Measurements from ENCODE around the gene ZNF780B.
"Not testable (repeated sequence)": the region's sequence is repeated elsewhere in the genome, so short reads cannot be mapped to it uniquely, and the experiment has no call there.

DNA sequence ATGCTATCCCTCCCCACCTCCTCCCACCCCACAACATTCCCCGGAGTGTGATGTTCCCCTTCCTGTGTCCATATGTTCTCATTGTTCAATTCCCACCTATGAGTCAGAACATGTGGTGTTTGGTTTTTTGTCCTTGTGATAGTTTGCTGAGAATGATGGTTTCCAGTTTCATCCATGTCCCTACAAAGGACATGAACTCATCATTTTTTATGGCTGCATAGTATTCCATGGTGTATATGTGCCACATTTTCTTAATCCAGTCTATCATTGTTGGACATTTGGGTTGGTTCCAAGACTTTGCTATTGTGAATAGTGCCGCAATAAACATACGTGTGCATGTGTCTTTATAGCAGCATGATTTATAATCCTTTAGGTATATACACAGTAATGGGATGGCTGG is 18.0 kb downstream of the ZNF780B start:
- not testable (repeated sequence) for TF ChIP-seq EZH2phosphoT487, EZH2 (IDR thresholded peaks at IDR 0.05)
- TF ChIP-seq, protein P1, sequence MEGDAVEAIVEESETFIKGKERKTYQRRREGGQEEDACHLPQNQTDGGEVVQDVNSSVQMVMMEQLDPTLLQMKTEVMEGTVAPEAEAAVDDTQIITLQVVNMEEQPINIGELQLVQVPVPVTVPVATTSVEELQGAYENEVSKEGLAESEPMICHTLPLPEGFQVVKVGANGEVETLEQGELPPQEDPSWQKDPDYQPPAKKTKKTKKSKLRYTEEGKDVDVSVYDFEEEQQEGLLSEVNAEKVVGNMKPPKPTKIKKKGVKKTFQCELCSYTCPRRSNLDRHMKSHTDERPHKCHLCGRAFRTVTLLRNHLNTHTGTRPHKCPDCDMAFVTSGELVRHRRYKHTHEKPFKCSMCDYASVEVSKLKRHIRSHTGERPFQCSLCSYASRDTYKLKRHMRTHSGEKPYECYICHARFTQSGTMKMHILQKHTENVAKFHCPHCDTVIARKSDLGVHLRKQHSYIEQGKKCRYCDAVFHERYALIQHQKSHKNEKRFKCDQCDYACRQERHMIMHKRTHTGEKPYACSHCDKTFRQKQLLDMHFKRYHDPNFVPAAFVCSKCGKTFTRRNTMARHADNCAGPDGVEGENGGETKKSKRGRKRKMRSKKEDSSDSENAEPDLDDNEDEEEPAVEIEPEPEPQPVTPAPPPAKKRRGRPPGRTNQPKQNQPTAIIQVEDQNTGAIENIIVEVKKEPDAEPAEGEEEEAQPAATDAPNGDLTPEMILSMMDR (IDR thresholded peaks at IDR 0.05): not testable (repeated sequence)

All from neural progenitor cell (in vitro differentiated cells).